Left lobe of liver (tissue), 2 donors: ENCODE results near the gene WDR86. TPM values are rescaled to one million over a fixed set of nuclear protein-coding genes. Genes with fewer than 3 reads are reported as not detected.

Experiments used
- ATAC-seq: fragments of 200-7000 bp; cut with Tn5 transposase; one replicate; pipeline ENCODE4 v1.9.1; 2020; ENCODE audit warnings: mild to moderate bottlenecking, moderate library complexity
- DNase-seq: peaks from one replicate; pipeline ENCODE4 v3.0.0-alpha.2; 2020; ENCODE audit warnings: low spot score
- total RNA-seq: library from RNA; stranded (reverse); gene quantifications from one replicate; pipeline ENCODE4 v1.2.1, GENCODE V29; 2021
- donor health status: DM: no; HTN: no; CAD: no; lungs with moderate emphysema.
- donor health status: DM: no; HTN: yes; CAD: no.

The WDR86 gene
- total RNA-seq, 1 donor from 2014 or later: 0.28 TPM

DNA sequence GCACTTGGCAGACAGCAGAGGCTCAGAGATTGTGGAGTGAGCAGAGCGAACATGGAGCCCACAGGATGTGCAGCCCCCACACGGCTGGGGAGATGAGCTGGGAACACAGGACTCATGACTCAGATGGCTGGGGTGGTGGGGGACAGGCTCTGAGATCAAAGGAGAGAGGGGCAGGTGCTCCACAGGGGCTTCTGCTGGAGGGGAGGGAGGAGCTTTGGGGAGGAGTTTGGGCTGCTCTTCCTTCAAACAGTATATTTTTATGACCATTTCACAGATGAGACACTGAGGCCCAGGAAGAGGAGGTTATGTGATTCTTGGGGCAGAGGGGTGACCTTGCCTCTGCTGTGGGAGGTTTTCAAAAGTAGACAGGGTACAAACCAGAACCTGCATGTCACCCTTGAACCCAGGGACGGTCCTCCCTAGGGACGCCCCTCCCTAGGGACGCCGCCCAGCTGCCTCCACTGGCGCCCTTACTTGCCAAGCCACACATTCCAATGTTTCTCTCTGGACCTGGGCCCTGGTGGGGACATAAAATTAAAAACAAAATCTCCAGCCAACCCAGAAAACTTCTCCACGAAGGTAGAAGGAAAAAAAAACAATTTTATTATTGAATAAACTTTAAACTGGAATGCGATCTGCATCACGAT is 31.1 kb upstream of the WDR86 start:
- DNase-seq (no peak), ATAC-seq (no peak)

DNA sequence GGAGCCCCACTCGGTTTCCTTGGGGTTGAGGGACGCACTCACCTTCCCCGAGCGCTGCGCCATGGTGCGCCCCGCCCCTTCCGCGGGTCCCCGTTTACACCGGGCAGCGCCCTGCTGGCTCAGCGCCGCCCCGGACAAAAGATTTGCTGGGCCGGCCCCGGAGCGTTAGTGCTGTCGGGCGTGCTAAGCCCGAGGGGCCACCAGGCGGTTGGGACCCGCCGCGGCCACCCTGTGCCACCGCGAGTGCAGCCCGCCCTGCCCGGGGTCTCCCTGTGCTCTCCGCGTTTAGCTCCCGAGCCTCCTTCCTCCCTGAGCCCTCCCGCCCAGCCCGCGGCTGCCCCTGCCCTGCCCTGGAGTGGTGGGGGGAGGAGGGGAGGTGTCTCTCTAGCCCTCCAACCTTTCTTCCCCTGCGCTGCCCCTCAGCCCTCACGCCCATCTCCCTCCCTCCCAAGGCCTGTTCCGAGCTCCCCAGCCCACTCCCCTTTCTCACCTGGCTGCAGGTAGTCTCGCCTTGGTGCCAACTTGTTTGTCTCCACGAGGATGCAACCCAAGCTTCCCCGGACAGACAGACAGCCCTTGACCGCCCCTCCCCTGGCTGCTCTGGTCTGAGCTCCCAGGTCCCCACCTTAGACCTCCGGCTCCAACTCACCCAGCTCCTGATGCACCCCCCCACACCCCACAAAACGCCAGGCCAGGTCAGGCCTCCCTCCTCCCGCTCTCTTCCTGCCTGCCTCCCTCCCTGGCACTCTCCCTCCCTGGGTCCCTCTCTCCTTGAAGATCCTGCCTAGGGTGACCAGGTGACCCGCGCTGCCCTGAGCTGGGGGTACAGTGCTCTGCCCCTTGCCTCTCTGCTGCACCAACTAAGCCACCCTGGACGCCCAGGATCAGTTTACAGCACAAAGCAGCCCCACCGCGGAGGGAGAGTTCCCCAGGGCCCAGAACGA is 30.3 kb upstream of the WDR86 start, which contains the start of gene CRYGN:
TSS of gene CRYGN (minus strand) at position 287 of the 944 bp plus-strand sequence. CDS start at position 63, 224 bp downstream.
- ATAC-seq (no peak), DNase-seq (no peak)

DNA sequence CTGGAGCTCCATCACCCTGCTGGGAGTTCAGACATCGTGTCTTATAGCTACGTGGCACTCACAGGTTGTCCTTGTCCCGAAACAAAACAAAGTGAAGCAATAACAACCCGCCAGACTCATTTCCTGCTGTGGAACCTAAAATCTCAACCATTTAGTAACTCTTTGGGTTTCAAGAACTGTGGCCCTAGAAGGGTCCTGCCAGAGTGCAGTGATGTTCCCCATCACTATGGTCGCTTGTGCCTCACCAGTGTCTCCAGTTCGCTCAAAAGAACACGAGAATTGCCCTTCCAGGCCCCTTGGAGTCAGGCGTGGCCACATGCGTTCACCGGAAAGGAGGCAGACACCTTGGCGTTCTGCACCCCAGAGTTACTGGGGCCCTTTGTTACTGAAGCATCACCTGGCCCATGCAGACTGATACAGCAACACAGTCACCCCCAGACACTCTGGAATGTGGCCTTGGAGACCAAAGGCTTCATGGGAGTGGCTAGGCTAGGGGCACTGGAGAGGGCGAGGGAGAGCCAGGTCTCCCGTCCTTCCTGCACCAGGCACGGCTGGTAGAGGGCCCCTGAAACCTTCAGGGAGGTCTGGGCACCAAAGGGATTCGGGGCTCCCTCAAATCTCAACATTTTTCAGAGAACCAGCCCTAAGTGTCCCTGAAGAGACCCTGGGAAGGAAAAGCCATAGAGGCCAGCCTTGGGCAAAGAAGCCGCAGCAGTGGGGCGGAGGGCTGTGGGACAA is 29.2 kb upstream of the WDR86 start:
- ATAC-seq (no peak), DNase-seq (no peak)

DNA sequence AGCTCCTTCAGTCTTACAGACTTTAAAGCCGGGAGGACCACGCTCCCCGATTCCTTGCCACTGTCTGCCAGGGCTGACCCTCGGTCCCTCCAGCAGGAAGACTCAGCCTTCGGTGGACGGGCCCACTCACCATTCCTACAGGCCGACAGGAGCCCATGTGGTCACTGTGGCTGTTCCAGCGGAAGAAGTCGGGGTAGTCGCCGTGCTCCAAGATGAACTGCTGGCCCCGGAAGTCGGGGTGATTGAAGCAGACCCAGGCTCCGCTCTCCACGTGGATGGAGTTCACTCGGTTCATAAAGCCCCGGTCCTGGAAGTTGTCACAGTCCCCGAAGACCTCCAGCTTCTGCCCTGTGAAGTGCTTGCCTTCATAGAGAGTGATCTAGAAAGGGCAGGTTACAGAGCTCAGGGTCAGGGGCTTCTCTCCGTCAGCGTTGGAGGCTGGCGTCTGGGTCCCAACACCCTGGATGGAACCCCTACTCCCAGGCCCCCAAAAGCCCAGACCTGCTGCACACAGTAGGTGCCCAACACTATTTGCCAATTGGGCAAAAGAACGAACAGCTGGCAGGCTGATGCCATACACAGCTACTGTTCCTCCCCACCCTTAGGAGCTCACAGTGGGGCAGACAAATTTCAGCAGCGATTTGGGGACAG is 28.2 kb upstream of the WDR86 start:
- no peak for ATAC-seq

DNA sequence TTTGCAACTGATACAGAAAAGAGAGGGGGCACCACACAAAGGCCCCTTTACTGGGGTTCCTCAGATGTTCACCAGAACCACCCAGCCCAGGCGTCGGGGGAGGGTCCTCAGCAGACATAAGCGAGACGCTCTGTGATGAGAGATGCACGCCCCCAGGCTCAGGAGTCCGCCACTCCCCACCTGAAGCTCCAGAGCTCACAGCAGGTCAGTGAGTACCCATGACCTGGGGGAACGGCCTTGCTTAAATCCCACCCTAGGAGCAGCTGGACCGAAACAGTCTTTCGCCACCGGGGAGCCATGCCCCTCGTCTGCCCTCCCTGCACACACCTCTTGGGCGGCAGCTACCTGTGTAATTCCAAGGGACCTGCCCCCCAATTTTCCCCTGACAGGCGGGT is 27.3 kb upstream of the WDR86 start:
- no peak for ATAC-seq
- no peak for DNase-seq

More for the DNA sequence above, 28.2 kb upstream of the WDR86 start:
- DNase-seq: no peak

DNA sequence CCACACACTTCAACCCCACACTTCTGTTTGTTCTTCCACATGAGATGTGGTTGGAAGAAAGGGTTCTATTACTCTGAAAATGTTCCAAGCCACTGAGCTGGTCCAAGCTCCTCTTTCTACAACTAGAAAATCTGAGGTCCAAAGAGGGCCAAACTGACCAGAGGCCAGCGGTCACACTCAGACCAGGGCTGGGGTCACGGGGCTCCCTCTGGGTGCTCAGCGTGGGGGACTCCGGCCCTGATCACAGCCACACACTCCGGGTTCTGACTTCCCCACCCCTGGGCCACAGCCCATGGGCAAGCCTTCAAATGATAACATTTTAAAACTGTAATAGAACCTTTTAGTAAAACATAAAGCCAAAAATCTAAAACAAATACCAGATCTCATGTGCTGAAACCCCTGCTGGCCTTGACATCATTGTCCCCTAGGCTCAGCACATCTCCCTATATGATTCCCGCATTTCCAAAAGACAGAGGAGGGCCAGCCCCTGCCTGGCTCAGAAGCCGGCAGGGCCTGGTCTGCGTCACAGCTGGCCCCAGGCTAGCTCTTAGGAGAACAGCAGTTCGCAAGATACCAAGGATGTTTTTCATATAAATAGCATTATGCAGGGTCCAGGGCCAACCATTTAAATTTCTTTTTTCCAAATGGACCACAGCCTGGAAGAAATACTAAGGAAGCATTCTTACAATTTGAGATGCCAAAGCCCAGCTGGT is 26.8 kb upstream of the WDR86 start:
- ATAC-seq: no peak
- no peak for DNase-seq

DNA sequence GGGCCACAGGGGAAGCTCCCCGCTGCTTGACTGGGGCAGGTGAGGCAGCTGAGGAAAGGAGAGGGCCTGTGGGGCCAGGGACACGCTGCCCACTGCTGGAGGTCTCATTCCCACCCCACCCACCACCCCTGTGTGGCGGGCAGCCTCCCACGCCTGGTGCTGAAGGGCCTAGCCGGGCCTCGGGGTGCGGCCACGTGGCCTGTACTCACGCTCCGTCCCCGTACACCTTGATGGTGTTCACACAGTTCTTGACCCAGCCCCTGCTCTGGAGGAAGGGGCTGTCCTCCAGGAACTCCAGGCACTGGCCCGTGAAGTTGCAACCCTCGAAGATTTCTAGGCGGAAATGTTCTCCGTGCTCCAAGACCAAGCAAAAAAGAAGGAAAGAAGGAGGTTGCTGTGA is 26.1 kb upstream of the WDR86 start:
- no peak for DNase-seq
- ATAC-seq: no peak

DNA sequence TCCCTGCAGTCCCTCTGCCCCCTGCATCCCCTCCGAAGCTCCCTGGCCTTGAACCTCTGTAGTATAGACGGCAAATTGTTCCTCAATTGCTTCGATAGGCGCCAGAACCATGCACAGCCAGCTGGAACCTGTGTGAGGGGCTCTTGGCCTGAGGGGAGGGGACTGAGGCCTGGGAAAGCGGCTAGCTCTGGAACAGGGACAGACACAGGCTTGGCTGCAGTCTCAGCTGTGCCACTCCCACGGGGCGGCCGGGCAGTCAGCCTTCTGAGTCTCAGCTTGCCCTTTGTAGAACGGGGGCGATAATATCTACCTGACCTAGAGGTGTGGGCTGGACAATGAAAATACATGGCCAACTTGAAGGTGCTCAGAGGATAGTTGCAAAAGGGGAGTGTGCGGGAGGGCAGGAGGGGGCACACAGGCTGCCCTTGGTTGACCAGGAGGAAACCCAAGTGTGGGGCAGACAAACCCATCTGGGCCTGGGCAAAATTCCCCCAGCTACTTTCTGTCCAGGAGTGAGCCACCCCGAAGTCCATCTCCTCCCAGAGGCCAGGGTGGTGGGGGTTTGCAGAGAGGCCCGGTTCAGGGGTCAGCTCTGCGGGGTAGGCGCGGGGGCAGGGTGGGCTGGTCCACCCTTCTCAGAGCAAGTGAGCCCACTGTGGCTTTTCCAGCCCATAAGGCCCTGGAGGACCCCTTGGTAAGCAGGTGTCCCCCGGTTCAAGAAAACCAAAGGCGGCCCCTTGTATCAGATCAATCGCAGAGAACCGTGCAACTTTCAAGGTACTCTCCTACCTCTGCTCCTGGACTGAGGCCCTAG is 25.5 kb upstream of the WDR86 start:
- no peak for DNase-seq
- no peak for ATAC-seq

DNA sequence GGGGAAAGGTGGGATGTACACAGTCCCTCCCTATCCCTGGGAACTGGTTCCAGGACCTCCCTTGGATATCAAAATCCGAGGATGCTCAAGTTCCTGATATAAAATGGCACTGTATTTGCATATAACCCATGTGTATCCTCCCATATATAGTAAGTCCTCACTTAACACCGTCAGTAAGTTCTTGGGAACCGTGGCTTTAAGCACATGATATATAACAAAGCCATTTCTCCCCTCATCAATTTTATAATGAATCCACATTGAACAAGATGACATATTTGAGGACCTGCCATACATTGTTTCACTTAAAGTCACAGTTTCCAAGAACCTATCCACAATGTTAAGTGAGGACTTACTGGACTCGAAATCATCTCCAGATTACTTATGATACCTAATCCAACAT is 24.7 kb upstream of the WDR86 start:
- ATAC-seq (no peak), DNase-seq (no peak)

DNA sequence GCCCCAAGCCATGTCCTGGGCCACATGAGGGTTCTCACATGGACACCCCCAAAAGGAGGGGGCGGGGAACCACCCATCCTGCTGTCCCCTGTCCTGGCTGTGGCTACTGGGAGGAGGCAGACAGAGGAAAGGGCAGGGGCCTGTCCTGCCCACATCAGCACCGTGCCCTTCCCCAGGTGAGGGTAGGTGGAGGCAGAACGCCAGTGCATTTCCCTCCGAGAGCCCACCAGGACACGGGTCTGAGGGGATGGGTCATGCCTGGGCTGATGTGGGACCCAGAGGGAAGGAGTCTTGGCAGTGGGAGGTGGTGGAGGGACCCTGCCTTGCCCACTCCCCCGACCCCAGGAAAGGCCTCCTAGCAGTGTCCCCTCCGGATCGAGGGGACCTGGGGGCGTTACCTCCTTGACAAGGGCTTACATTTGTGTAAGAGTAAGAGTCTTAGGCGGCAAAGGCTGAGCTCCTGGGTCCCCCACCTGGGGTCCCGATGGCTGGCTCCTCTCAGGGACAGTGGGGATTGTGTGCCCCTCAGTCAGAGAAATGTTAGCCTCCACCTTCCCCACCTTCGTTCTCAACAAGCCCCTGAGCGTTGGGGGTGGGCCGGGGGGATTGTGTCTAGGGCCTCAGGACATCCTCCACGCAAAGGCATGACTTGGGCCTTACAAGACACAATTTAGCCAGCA is 24.0 kb upstream of the WDR86 start:
- ATAC-seq (no peak), DNase-seq (no peak)

DNA sequence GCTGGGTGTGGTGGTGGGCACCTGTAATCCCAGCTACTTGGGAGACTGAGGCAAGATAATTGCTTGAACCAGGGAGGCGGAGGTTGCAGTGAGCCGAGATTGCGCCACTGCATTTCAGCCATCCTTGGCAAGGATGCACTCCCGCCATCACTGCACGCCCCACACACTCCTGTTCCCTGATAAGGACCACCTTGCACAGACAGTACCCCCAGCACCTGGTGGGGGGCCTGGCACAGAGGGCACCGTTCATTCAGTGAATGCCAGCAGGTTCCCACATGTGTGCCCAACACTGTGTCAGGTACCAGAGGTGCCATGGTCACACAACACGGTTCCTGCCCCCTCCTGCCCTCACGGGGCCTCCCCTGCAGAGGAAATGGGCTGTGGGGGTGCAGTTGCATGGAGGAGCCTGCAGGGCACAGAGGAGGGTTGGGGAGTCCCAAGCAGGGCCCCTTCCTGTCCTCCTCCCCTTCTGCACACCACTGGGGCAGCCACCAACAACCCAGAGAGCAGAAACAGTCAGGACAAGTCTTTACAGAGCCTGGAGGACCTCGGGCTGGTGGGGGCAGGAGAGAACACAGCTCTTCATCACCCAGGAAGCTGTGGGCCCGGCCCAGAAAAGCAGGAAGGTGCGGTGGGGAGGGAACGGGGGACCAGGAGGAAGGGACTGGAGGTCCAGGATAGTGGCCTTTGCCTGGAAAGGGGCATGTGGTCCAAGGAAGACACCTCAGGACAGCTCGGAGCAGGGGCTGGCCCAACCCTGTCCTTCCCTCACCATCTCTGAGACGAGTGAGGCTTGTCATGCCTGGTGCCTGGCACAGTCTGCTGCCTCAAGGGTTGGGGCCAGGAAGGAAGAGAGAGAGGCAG is 23.1 kb upstream of the WDR86 start:
- no peak for ATAC-seq
- DNase-seq: no peak

DNA sequence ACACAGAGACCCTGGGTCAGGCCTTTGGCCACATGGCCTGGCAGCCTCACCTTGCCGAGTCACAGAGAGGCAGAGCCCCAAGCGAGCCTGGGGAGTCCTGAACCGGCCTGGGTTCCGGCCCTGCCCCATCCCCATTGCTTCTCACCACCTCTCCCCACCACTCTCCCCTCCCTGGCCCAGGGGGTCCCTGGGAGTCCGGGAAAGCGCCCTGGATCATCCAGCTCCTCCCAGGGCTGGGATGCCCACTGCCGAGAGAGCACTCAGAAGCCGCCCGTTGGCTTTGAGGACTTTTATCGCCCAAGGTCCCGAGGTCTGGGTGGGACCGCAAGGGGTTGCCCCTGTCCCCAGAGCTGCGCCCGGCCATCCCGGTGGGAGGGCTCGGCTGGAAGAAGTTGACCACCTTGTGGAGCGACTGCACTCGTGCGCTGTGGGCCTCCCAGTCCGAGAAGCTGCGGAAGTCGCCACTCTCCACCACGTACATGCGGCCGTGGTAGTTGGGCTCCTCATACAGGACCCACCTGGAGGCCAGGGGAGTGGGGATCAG is 22.0 kb upstream of the WDR86 start:
- no peak for ATAC-seq
- no peak for DNase-seq

DNA sequence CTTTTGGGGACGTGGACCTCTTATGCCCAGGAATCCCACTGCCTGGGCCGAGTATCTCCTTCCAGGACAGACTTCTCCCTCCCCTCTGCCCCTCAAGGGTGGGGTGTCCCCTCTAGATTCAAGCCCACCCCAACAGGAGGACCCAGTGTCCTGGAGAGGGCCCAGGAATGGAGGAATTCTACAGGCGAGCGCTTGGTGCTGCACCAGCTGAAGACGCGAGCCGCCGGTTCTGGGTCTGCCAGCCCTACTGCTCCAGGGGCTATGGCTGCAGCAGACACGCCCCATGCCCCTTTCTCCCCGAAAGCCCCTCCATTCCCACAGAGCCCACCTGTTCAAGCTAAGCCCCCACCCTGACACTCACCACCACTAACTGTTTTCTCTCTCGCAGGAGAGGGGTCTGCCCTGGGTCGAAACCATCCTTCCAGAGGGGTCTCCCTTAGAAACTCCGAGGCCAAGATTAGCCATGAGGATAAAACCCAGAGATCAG is 21.5 kb upstream of the WDR86 start:
- ATAC-seq (no peak), DNase-seq (no peak)

DNA sequence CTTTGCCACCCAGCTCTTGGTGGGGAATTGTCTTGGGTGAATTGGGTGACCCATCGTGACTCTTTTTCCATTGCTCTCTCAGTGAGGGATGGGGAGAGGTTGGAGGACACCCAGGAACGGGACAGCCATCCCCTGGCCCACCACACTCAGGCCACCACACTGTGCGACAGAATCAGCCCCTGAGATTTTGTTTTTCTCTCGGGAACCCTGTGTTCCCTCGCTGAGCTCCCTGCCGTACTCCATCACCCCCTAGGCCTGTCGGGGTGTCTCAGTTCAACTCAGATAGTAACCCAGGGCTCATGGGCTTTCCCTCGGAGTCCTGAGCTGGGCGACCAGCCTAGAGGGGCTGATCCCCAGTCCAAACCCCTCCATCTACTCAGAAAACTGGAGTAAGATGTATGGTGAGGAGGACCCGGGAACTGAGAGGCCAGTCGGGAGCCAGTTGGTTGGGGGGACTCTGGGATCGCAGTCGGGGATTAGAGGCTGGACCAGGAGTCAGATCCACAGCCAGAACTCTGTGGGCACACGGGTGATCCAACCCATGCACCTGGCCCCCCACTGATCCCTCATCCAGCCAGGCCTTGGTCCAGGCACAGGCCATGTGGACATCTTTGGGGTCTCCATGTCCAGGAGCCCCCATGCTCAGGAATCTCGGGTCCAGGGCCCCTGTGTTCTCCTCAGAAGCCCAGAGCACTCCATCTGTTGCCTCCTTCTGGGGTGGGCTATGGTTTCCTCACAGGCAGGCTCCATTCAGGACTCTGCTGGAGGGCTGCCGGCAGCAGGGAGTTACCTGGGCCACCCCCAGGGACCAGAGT is 20.8 kb upstream of the WDR86 start:
- no peak for DNase-seq
- no peak for ATAC-seq

DNA sequence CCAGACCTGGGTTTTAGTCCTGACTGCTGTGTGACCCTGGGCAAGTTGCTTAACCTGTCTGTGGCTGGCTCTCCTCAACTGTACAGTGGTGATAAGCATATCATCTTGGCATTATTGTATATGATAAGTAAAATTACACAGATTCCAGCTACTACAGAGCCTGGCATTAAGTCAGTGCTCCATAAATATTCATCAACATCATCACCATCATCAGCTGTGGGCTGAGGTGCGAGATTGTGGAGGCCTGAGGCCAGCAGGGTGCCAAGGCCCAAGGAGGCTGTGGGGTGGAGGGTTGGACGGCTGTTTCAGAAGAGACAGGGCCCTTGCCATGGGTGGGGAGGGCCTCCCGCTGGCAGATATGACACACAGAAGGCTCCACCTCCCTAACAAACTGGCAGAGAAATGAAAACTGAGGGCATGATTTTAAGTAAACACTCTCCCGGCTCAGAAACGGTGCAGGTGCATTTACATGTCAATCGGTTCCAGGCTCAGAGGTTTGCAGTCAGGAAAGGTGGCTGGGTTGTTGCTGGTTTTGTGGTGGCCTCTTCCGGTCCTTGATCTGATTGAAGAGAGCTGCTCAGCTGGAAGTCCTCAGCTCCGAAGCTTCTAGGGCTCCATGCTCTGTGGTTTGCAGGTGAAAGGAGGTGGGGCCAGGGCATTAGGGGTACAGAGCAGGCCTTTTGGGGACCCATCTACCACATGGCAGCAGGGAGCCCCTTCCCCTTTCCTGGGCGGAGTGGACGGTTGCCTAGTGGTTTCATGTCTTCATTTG is 19.9 kb upstream of the WDR86 start:
- DNase-seq (no peak), ATAC-seq (peak; percentile 32)

DNA sequence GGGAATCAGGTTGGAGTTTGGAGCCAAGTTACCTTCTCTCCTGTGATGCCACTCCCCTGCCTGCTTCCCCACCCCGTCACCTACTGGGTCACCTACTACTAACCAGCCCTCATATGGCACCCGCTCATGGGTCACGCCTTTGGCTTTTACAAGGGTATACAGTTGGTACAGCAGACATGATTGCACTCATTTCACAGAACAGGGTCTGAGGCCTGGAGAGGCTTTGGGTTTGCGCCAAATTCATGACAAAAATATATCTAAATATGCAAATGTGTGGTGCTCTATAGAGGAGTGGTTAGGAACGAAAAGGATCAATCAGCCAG is 19.4 kb upstream of the WDR86 start:
- ATAC-seq (no peak), DNase-seq (no peak)
